GM23338 (cell line): Measurements from ENCODE around the gene ADCK2. TPM values are rescaled to one million over a fixed set of nuclear protein-coding genes. Genes with fewer than 3 reads are reported as not detected.

Experiments used
- ATAC-seq: fragments of 200-7000 bp; cut with Tn5 transposase; 3 replicates; pipeline ENCODE4 v1.9.1; 2020
- DNase-seq: peaks from one replicate; pipeline ENCODE4 v3.0.0-alpha.2; 2015; ENCODE audit warnings: low spot score
- H2AFZ ChIP-seq: fragments of 200-600 bp; sonication (generic); 2 replicates; pipeline ENCODE4 v1.8.0; 2016; ENCODE audit warnings: antibody characterized with exemption, mild to moderate bottlenecking, moderate library complexity
- H3F3A ChIP-seq: fragments of 200-600 bp; sonication (generic); replicated peaks from 2 replicates; pipeline ENCODE4 v1.8.0; 2017; ENCODE audit warnings: antibody characterized with exemption, mixed run types, low read depth
- H3K27ac ChIP-seq: fragments of 200-600 bp; sonication (generic); 2 replicates; pipeline ENCODE4 v1.6.1; 2016; ENCODE audit warnings: low read depth
- H3K27me3 ChIP-seq: fragments of 200-600 bp; sonication (generic); 2 replicates; pipeline ENCODE4 v1.8.0; 2016; ENCODE audit warnings: mild to moderate bottlenecking, mixed run types, moderate library complexity; ENCODE audit not compliant: insufficient read depth
- H3K36me3 ChIP-seq: fragments of 200-600 bp; sonication (generic); 2 replicates; pipeline ENCODE4 v1.8.0; 2016; ENCODE audit warnings: mild to moderate bottlenecking; ENCODE audit not compliant: insufficient read depth
- H3K4me1 ChIP-seq: fragments of 200-600 bp; sonication (generic); 2 replicates; pipeline ENCODE4 v1.8.0; 2016; ENCODE audit warnings: mild to moderate bottlenecking, moderate library complexity; ENCODE audit not compliant: insufficient read depth
- H3K4me2 ChIP-seq: fragments of 200-600 bp; sonication (generic); 2 replicates; pipeline ENCODE4 v1.7.1; 2017; ENCODE audit warnings: mixed run types
- H3K4me3 ChIP-seq: fragments of 200-600 bp; sonication (generic); 2 replicates; pipeline ENCODE4 v1.6.1; 2016; ENCODE audit warnings: mixed run types
- H3K79me2 ChIP-seq: fragments of 200-600 bp; sonication (generic); replicated peaks from 2 replicates; pipeline ENCODE4 v1.8.0; 2017; ENCODE audit warnings: mild to moderate bottlenecking; ENCODE audit not compliant: insufficient read depth
- H3K9me2 ChIP-seq: fragments of 200-600 bp; sonication (generic); 2 replicates; pipeline ENCODE4 v1.8.0; 2017; ENCODE audit not compliant: insufficient read depth
- H4K20me1 ChIP-seq: fragments of 200-600 bp; sonication (generic); replicated peaks from 2 replicates; pipeline ENCODE4 v1.8.0; 2017; ENCODE audit warnings: mild to moderate bottlenecking; ENCODE audit not compliant: insufficient read depth
- H3K27ac Mint-ChIP-seq: 2 replicates; pipeline ENCODE4 v1.8.0; 2020; ENCODE audit warnings: inconsistent platforms, mild to moderate bottlenecking, moderate library complexity, mixed read lengths
- H3K27me3 Mint-ChIP-seq: 3 replicates; pipeline ENCODE4 v1.8.0; 2022; ENCODE audit warnings: low read depth, mild to moderate bottlenecking, moderate library complexity, mixed read lengths, inconsistent platforms; ENCODE audit not compliant: insufficient read depth, poor library complexity
- H3K36me3 Mint-ChIP-seq: 3 replicates; pipeline ENCODE4 v1.8.0; 2021; ENCODE audit warnings: low read depth, mild to moderate bottlenecking, inconsistent platforms, moderate library complexity, mixed read lengths
- H3K4me1 Mint-ChIP-seq: 3 replicates; pipeline ENCODE4 v1.8.0; 2020; ENCODE audit warnings: mild to moderate bottlenecking, inconsistent platforms, mixed read lengths
- H3K4me3 Mint-ChIP-seq: 3 replicates; pipeline ENCODE4 v1.8.0; 2021; ENCODE audit warnings: moderate library complexity, mild to moderate bottlenecking, inconsistent platforms, mixed read lengths
- H3K9me3 Mint-ChIP-seq: 3 replicates; pipeline ENCODE4 v1.8.0; 2020; ENCODE audit warnings: moderate library complexity, mild to moderate bottlenecking, inconsistent platforms, mixed read lengths
- CREB1 ChIP-seq: fragments of 250-450 bp; sonication (Bioruptor Pico); IDR thresholded peaks from 2 replicates; pipeline ENCODE4 v1.5.0; 2020; ENCODE audit warnings: low read depth, mild to moderate bottlenecking, moderate library complexity
- ETS1 ChIP-seq: IDR thresholded peaks from 2 replicates; pipeline ENCODE4 v1.6.1; 2016; ENCODE audit warnings: antibody characterized with exemption
- EZH2 ChIP-seq: fragments of 200-600 bp; sonication (generic); IDR thresholded peaks from one replicate; pipeline ENCODE4 v1.8.0; 2017; ENCODE audit warnings: antibody characterized with exemption, mild to moderate bottlenecking, low read depth; ENCODE audit not compliant: unreplicated experiment
- EZH2phosphoT487 ChIP-seq: fragments of 200-600 bp; sonication (generic); IDR thresholded peaks from one replicate; pipeline ENCODE4 v1.8.1; 2018; ENCODE audit warnings: antibody characterized with exemption; ENCODE audit not compliant: unreplicated experiment
- JUNB ChIP-seq: IDR thresholded peaks from one replicate; pipeline ENCODE4 v1.6.1; 2016; ENCODE audit warnings: antibody characterized with exemption; ENCODE audit not compliant: unreplicated experiment
- NANOG ChIP-seq: IDR thresholded peaks from 2 replicates; pipeline ENCODE4 v1.6.1; 2016; ENCODE audit warnings: antibody characterized with exemption, borderline replicate concordance
- POLR2AphosphoS5 ChIP-seq: IDR thresholded peaks from 2 replicates; pipeline ENCODE4 v1.6.1; 2016; ENCODE audit warnings: antibody characterized with exemption, low read depth
- STAT1 ChIP-seq: IDR thresholded peaks from one replicate; pipeline ENCODE4 v1.6.1; 2016; ENCODE audit warnings: antibody characterized with exemption; ENCODE audit not compliant: unreplicated experiment
- ZNF114 ChIP-seq: fragments of 250-450 bp; sonication (Bioruptor Pico); IDR thresholded peaks from 2 replicates; pipeline ENCODE4 v1.5.0; 2020; ENCODE audit warnings: mild to moderate bottlenecking, moderate library complexity
- ZNF331 ChIP-seq: fragments of 250-450 bp; sonication (Bioruptor Pico); IDR thresholded peaks from 2 replicates; pipeline ENCODE4 v1.5.0; 2020; ENCODE audit warnings: low read depth, mild to moderate bottlenecking, moderate library complexity
- polyA plus RNA-seq: library from polyadenylated mRNA; unstranded; fragments of >200 nt; fragmentation: Nextera tagmentation; extraction: Ambion mirVana; gene quantifications from 2 replicates; pipeline ENCODE4 v1.2.1, GENCODE V29; 2016
- total RNA-seq: library from RNA; depleted of rRNA; stranded (reverse); fragments of >200 nt; shearing (Covaris generic); gene quantifications from 2 replicates; pipeline ENCODE4 v1.2.3, GENCODE V29; 2014
- TF ChIP-seq, protein P1 (sequence below), 2 experiments: fragments of 200-600 bp in 1 of 2; sonication (generic) in 1 of 2; conservative IDR thresholded peaks; 2 replicates each; pipeline versions ENCODE4 v1.5.1 to v1.6.1; 2016 to 2017; ENCODE audit warnings: antibody characterized with exemption in 2 of 2, low read depth in 2 of 2, mild to moderate bottlenecking in 2 of 2, moderate library complexity in 1 of 2
- TF ChIP-seq, protein P2 (sequence below): fragments of 250-450 bp; sonication (Bioruptor Pico); IDR thresholded peaks from 2 replicates; pipeline ENCODE4 v1.5.0; 2020; ENCODE audit warnings: mild to moderate bottlenecking, moderate library complexity
- TF ChIP-seq, protein P3 (sequence below): IDR thresholded peaks from one replicate; pipeline ENCODE4 v1.6.1; 2018; ENCODE audit warnings: antibody characterized with exemption; ENCODE audit not compliant: unreplicated experiment

Gene ADCK2
- total and polyA plus RNA-seq, 2 experiments from 2014 or later: 4.7 to 14.4 TPM

DNA sequence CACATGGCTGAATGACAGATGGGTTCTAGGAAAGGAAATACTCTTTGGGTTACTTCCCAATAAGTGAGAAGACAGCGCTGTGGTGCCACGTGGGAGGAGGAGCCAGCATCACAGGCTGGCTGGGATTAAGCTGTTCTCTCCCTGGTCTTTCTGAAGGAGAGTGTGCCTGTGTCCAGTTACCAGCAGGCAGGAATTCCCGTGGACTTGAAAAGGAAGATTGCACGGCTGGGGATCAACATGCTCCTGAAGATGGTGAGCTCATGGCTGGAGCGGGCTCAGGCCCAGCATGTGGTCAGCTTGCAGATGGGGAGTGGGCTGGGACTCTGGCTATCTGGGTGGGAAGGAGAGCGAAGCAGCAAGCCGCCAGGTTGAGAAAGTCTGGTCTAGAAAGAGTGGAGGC lies 8.1 kb downstream of the ADCK2 start:
- Histone ChIP-seq H3K36me3 (no peaks in the 10 kb centered on the region; the same call in 1 of the 2 replicates), H3K27me3 (no peaks in the 10 kb centered on the region), H3K4me2 (no peak overlapping the region), H4K20me1 (no peaks in the 10 kb centered on the region), H3F3A (no peaks in the 10 kb centered on the region), H3K4me3 (no peak overlapping the region), H3K9me2 (no peaks in the 10 kb centered on the region), H3K4me1 (no peaks in the 10 kb centered on the region), H3K79me2 (no peaks in the 10 kb centered on the region), H2AFZ (no peak overlapping the region), H3K27ac (no peak overlapping the region)
- H3K27ac Mint-ChIP-seq: no peak overlapping the region
- DNase-seq (no peak), ATAC-seq (no peak)
- peaks cover 5% of the 10 kb centered on the region; the same call in 1 of the 3 replicates for H3K36me3 Mint-ChIP-seq
- TF ChIP-seq STAT1 (no peak), POLR2AphosphoS5 (no peak), ZNF331 (CRISPR knock-in tag) (no peak), EZH2 (no peak), ETS1 (no peak), JUNB (no peak), CREB1 (no peak), ZNF114 (no peak), NANOG (no peak), EZH2phosphoT487 (no peak)
- TF ChIP-seq, protein P1, sequence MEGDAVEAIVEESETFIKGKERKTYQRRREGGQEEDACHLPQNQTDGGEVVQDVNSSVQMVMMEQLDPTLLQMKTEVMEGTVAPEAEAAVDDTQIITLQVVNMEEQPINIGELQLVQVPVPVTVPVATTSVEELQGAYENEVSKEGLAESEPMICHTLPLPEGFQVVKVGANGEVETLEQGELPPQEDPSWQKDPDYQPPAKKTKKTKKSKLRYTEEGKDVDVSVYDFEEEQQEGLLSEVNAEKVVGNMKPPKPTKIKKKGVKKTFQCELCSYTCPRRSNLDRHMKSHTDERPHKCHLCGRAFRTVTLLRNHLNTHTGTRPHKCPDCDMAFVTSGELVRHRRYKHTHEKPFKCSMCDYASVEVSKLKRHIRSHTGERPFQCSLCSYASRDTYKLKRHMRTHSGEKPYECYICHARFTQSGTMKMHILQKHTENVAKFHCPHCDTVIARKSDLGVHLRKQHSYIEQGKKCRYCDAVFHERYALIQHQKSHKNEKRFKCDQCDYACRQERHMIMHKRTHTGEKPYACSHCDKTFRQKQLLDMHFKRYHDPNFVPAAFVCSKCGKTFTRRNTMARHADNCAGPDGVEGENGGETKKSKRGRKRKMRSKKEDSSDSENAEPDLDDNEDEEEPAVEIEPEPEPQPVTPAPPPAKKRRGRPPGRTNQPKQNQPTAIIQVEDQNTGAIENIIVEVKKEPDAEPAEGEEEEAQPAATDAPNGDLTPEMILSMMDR (conservative IDR thresholded peaks at IDR 0.05; ENCODE audit: low read depth in 2 of 2): no peak
- TF ChIP-seq, protein P2, sequence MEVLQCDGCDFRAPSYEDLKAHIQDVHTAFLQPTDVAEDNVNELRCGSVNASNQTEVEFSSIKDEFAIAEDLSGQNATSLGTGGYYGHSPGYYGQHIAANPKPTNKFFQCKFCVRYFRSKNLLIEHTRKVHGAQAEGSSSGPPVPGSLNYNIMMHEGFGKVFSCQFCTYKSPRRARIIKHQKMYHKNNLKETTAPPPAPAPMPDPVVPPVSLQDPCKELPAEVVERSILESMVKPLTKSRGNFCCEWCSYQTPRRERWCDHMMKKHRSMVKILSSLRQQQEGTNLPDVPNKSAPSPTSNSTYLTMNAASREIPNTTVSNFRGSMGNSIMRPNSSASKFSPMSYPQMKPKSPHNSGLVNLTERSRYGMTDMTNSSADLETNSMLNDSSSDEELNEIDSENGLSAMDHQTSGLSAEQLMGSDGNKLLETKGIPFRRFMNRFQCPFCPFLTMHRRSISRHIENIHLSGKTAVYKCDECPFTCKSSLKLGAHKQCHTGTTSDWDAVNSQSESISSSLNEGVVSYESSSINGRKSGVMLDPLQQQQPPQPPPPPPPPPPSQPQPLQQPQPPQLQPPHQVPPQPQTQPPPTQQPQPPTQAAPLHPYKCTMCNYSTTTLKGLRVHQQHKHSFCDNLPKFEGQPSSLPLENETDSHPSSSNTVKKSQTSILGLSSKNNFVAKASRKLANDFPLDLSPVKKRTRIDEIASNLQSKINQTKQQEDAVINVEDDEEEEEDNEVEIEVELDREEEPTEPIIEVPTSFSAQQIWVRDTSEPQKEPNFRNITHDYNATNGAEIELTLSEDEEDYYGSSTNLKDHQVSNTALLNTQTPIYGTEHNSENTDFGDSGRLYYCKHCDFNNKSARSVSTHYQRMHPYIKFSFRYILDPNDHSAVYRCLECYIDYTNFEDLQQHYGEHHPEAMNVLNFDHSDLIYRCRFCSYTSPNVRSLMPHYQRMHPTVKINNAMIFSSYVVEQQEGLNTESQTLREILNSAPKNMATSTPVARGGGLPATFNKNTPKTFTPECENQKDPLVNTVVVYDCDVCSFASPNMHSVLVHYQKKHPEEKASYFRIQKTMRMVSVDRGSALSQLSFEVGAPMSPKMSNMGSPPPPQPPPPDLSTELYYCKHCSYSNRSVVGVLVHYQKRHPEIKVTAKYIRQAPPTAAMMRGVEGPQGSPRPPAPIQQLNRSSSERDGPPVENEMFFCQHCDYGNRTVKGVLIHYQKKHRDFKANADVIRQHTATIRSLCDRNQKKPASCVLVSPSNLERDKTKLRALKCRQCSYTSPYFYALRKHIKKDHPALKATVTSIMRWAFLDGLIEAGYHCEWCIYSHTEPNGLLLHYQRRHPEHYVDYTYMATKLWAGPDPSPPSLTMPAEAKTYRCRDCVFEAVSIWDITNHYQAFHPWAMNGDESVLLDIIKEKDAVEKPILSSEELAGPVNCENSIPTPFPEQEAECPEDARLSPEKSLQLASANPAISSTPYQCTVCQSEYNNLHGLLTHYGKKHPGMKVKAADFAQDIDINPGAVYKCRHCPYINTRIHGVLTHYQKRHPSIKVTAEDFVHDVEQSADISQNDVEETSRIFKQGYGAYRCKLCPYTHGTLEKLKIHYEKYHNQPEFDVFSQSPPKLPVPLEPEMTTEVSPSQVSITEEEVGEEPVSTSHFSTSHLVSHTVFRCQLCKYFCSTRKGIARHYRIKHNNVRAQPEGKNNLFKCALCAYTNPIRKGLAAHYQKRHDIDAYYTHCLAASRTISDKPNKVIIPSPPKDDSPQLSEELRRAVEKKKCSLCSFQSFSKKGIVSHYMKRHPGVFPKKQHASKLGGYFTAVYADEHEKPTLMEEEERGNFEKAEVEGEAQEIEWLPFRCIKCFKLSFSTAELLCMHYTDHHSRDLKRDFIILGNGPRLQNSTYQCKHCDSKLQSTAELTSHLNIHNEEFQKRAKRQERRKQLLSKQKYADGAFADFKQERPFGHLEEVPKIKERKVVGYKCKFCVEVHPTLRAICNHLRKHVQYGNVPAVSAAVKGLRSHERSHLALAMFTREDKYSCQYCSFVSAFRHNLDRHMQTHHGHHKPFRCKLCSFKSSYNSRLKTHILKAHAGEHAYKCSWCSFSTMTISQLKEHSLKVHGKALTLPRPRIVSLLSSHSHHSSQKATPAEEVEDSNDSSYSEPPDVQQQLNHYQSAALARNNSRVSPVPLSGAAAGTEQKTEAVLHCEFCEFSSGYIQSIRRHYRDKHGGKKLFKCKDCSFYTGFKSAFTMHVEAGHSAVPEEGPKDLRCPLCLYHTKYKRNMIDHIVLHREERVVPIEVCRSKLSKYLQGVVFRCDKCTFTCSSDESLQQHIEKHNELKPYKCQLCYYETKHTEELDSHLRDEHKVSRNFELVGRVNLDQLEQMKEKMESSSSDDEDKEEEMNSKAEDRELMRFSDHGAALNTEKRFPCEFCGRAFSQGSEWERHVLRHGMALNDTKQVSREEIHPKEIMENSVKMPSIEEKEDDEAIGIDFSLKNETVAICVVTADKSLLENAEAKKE: no peak
- TF ChIP-seq, protein P3, sequence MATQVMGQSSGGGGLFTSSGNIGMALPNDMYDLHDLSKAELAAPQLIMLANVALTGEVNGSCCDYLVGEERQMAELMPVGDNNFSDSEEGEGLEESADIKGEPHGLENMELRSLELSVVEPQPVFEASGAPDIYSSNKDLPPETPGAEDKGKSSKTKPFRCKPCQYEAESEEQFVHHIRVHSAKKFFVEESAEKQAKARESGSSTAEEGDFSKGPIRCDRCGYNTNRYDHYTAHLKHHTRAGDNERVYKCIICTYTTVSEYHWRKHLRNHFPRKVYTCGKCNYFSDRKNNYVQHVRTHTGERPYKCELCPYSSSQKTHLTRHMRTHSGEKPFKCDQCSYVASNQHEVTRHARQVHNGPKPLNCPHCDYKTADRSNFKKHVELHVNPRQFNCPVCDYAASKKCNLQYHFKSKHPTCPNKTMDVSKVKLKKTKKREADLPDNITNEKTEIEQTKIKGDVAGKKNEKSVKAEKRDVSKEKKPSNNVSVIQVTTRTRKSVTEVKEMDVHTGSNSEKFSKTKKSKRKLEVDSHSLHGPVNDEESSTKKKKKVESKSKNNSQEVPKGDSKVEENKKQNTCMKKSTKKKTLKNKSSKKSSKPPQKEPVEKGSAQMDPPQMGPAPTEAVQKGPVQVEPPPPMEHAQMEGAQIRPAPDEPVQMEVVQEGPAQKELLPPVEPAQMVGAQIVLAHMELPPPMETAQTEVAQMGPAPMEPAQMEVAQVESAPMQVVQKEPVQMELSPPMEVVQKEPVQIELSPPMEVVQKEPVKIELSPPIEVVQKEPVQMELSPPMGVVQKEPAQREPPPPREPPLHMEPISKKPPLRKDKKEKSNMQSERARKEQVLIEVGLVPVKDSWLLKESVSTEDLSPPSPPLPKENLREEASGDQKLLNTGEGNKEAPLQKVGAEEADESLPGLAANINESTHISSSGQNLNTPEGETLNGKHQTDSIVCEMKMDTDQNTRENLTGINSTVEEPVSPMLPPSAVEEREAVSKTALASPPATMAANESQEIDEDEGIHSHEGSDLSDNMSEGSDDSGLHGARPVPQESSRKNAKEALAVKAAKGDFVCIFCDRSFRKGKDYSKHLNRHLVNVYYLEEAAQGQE: no peak
- no peaks in the 10 kb centered on the region; the same call in 2 of the 3 replicates for H3K4me1 Mint-ChIP-seq
- H3K9me3 Mint-ChIP-seq: no peaks in the 10 kb centered on the region; the same call in 2 of the 3 replicates
- H3K27me3 Mint-ChIP-seq: peaks cover 8% of the 10 kb centered on the region
- H3K4me3 Mint-ChIP-seq: no peak overlapping the region
